ENCODE measurements around the gene CD84.
"Not testable (repeated sequence)": the region's sequence is repeated elsewhere in the genome, so short reads cannot be mapped to it uniquely, and the experiment has no call there.

CD84 gene

DNA sequence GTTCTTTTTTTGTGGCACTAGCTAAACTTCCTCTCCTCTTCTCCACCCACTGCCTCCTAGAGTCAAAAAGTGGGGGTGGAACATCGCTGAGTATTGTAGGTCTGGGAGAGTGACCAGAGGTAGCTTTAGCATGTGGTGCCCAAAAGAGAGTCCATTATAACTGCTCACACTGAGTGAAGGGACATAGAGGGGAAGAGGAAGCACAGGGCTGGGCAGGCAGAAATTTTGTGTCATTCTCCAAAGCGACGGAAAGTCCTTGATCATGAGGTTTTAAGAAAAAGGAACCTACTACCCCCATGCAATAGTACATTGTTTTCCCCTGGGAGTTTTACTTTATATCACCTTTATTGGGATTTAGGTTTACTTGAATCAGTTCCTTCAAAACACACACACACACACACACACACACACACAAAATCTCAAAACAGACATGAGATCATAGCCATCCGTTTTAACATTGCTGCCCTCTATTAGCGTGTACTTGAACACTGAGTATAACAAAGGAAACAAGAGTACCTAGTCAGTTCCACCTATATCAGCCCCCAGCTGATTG is 4.1 kb downstream of the CD84 start:
- no peak for DNase-seq (ENCODE audit: low read depth in 1 of 2, low spot score in 1 of 2)

DNA sequence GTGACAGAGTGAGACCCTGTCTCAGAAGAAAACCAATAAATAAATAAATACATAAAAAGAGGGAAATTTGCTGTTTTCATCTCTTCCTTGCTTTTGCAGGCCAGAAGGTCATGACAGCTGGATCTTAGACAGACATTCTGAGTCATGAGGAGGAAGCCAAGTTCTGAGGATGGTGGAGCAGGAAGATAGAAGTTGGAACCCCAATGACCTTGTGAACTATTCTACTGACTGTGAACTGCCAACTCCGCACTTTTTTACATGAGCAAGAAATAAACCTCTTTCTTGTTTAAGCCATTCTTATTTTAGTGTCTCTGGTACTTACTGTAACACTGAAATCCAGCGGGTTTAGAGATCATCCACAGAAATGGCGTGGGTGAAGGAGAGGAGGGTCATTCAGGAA is 8.5 kb downstream of the CD84 start:
- DNase-seq (ENCODE audit: low read depth in 1 of 2, low spot score in 1 of 2): no peak

DNA sequence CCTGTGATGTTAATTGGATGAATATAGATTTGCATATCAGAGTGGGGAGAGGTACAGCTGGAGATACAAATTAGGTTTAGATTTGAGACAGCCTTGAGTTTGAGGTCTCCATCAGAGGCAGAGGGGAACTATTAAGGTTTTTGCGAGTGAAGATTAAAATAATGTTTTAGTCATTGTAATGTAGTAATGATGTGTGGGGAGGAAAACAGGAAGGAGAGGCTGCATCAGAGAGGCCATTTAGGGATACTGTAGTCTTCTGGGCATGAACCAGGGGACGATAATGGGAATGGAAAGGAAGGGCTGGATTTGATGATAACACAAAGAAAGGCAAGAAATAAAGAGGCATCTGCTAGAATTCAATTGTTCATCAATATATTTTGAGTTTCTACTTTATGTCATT is 9.5 kb downstream of the CD84 start:
- no peak for DNase-seq (ENCODE audit: low read depth in 1 of 2, low spot score in 1 of 2)

DNA sequence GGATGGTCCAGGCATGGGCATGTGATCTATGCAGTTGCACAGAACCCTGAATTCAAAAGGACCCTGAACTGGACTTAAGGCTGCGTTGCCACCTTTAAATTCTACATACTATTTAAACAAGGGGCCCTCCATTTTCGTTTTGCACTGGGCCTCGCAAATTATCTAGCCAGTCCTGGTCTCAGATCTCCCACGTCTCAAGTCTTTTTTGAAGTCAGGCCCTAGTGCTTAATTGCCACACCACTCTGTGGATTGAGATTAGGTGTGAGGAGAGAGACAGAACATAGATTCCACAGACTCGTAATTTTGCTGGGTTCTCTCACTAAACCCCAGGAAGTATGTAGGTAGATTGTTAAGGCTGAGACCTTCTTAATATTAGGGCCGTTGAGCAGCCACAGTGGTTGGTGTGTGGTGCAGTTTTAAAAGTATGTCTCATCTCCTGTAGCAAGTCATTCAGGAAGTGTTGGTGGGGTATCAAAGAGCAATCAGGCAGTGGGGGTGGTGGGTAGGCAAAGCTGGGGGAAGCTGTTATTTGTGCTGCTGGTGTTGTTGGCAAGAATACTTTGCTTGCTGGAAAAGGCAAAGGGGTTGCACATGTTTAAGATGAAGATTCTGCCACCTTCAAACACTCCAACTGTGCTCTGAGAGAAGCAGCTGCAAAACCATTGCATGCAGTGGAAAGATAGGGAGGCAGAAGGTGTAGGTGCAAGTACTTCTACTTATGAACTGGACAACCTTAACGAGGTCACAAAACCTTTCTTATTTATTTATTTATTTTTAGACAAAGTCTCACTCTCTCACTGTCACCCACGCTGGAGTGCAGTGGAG is 11.2 kb downstream of the CD84 start:
- DNase-seq (ENCODE audit: low read depth in 1 of 2, low spot score in 1 of 2): peak; percentile 30 to 37

DNA sequence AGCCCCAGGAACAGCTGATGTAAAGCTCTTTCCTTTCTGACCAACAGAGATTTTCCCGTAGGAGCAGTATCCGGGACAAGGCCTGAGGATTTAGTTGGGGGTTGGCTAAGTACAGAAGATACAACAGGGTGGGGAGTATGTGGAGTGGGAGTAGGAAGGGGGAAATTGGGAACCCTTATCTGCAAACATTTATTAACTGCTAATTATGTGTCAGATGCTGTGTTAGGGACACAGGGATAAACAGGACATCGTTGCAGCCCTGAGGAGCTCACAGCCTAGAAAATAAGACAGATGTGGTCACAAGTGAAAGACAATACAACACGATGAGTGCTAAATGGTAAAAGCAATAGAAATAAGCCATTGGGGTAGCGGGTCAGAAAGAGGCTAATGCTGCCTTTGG is 12.0 kb downstream of the CD84 start:
- no peak for DNase-seq (ENCODE audit: low read depth in 1 of 2, low spot score in 1 of 2)

DNA sequence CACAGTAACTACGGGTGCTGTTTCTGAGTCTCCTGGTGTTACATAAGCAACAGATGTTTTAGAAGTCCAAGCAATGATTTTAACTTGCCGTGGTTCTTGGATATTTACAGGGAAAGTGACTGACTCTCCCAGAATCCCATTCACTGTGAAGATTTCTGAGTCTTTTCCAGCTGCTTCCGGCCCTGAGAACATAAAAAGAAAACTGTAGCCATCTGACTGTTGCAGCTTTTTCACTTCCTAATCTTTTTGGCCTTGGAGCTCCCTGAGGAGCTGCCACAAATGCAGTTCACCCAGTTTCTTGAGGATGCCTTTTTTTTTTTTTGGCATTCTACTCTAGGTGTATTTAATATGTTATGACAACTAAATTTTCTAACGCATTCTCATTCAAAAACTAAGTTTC is 13.7 kb downstream of the CD84 start:
- DNase-seq (ENCODE audit: low read depth in 1 of 2, low spot score in 1 of 2): no peak

DNA sequence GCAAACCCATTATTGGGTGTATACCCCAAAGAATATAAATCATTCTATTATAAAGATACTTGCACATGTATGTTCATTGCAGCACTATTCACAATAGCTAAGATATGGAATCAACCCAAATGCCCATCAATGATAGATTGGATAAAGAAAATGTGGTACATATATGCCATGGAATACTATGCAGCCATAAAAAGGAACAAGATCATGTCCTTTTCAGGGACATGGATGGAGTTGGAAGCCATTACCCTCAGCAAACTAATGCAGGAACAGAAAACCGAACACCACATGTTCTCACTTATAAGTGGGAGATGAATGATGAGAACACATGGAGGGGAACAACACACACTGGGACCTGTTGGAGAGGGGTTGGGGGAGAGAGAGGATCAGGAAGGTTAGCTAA is 16.1 kb downstream of the CD84 start:
- not testable (repeated sequence) for DNase-seq (ENCODE audit: low read depth in 1 of 2, low spot score in 1 of 2)

DNA sequence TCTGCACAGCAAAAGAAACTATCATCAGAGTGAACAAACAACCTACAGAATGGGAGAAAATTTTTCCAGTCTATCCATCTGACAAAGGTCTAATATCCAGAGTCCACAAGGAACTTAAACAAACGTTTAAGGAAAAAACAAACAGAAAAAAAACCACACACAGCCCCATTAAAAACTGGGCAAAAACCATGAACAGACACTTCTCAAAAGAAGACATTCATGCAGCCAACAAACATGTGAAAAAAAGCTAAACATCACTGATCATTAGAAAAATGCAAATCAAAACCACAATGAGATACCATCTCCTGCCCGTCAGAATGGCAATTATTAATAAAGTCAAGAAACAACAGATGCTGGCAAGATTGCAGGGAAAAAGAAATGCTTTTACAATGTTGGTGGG is 16.6 kb downstream of the CD84 start:
- DNase-seq (ENCODE audit: low read depth in 1 of 2, low spot score in 1 of 2): not testable (repeated sequence)

DNA sequence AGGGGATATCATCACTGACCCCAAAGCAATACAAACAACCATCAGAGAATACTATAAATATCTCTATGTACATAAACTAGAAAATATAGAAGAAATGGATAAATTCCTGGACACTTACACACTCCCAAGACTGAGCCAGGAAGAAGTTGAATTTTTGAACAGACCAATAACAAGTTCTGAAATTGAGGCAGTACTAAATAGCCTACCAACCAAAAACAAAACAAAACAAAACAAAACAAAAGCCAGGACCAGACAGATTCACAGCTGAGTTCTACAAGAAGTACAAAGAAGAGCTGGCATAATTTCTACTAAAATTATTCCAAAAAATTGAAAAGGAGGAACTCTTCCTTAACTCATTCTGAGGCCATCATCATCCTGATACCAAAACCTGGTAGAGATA is 18.5 kb downstream of the CD84 start:
- no peak for DNase-seq (ENCODE audit: low read depth in 1 of 2, low spot score in 1 of 2)

DNA sequence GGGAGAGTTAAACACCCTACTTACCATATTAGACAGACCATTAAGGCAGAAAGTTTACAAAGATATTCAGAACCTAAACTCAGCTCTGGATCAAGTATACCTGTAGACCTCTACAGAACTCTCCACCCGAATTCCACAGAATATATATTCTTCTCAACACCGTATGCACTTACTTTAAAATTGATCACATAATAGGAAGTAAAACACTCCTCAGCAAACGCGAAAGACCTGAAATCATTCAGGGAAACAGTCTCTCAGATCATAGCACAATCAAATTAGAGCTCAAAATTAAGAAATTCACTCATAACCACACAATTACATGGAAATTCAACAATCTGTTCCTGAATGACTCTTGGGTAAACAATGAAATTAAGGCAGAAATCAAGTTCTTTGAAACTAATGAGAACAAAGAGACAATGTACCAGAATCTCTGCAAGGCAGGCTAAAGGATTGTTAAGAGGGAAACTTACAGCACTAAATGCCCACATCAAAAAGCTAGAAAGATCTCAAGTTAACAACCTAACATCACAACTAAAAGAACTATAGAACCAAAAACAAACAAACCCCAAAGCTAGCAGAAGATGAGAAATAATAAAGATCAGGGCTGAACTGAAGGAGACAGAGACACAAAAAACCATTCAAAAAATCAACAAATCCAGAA is 19.1 kb downstream of the CD84 start:
- no peak for DNase-seq (ENCODE audit: low read depth in 1 of 2, low spot score in 1 of 2)

DNA sequence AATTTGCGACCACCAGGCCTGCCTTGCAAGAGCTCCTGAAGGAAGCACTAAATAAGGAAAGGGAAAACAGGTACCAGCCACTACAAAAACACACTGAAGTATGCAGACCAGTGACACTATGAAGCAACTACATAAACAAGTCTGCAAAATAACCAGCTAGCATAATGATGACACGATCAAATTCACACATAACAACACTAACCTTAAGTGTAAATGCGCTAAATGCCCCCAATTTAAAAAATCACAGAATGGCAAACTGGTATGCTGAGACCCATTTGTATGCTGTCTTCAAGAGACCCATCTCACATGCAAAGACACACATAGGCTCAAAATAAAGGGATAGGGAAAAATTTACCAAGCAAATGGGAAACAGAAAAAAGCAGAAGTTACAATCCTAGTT is 19.9 kb downstream of the CD84 start:
- DNase-seq (ENCODE audit: low read depth in 1 of 2, low spot score in 1 of 2): not testable (repeated sequence)

DNA sequence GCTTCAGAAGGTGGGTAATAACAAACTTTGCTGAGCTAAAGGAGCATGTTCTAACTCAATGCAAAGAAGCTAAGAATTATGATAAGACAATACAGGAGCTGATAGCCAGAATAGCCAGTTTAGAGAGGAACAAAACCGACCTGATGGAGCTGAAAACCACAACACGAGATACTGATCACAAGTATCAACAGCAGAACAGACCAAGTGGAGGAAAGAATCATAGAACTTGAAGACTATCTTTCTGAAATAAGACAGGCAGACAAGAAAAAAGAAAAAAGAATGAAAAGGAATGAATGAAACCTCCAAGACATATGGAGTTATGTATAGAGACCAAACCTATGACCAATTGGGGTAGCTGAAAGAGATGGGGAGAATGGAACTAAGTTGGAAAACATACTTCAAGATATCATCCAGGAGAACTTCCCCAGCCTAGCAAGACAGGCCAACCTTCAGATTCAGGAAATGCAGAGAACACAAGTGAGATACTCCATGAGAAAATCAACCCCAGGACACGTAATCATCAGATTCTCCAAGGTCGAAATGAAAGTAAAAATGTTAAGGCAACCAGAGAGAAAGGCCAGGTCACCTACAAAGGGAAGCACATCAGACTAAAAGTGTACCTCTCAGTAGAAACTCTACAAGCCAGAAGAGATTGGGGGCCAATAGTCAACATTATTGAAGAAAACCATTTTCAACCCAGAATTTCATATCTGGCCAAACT is 20.5 kb downstream of the CD84 start:
- no peak for DNase-seq (ENCODE audit: low read depth in 1 of 2, low spot score in 1 of 2)

DNA sequence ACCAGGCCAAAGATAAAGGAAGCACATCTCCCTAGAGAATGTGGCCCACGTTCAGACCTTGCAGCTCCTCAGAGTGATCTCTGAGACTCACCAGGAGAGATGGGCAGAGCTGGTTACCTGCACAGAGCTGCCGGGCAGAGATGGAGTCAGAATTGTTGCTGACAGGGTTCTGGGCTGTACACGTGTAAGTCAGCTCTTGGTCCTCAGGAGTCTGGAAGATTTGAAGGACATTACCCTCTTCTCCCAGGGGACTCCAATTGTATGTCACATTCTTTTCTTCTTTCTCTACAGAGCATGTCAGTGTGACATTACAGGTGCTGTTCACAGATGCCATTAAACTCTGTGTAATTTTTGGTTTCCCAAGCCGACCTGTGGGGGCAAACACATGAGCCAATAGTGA is 25.5 kb downstream of the CD84 start:
- no peak for DNase-seq (ENCODE audit: low read depth in 1 of 2, low spot score in 1 of 2)

DNA sequence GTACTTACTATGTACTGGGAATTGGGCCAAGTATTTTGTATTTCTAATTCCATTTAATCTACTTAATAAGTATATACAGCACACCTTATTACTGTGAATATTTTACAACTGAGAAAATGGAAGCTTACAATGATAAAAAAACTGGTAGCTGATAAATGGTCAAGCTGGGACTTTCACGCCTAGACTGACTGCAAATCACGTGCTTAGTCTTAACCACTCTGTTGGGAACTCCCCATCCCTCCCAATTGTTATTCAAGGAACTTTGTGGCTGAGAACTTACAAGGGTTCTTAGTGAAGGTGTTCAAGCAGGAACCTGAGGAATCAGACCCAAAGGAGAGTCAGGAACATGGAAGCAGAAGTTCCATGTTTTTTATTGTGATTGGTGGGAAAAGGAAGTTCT is 26.9 kb downstream of the CD84 start:
- no peak for DNase-seq (ENCODE audit: low read depth in 1 of 2, low spot score in 1 of 2)

DNA sequence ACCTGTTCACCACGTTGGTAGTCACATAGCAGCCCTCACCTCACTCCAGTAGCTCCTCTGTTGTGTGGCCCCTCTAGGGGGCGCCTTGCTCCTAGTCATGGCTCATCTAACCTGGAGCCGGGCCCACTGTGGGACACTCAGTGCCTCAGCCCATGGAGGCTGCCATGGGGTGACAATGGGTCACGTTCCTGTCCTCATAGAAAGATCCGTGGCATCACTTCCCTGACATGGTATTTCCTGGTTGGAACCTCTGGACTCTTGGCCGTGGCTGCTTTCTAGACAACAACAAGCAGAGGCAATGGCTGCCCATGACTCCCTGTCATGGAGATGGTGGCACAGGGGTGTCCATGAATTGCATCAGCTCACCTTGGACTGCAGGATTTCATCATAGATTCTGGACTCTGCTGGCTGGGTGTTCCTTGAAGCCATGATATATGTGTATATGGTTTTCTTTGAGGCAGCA is 28.7 kb downstream of the CD84 start:
- peak; percentile 24 to 45 for DNase-seq (ENCODE audit: low read depth in 1 of 2, low spot score in 1 of 2)

DNA sequence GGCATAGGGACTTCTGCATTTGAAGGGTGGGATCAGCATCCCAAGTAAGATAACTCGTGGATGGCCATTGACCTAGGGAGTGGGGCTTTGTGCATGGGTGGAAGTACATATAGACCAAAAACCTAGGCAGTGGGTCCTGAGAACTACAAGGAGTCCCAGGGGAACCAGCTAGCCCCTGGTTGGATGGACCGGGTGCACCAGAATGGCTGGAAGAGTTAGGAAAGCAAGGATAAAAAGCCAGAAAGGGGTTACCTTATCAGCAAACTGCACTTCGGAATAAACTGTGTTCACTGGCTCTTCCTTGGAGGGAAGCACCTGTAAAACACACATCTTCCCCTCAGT is 29.7 kb downstream of the CD84 start:
- DNase-seq (ENCODE audit: low read depth in 1 of 2, low spot score in 1 of 2): no peak

DNA sequence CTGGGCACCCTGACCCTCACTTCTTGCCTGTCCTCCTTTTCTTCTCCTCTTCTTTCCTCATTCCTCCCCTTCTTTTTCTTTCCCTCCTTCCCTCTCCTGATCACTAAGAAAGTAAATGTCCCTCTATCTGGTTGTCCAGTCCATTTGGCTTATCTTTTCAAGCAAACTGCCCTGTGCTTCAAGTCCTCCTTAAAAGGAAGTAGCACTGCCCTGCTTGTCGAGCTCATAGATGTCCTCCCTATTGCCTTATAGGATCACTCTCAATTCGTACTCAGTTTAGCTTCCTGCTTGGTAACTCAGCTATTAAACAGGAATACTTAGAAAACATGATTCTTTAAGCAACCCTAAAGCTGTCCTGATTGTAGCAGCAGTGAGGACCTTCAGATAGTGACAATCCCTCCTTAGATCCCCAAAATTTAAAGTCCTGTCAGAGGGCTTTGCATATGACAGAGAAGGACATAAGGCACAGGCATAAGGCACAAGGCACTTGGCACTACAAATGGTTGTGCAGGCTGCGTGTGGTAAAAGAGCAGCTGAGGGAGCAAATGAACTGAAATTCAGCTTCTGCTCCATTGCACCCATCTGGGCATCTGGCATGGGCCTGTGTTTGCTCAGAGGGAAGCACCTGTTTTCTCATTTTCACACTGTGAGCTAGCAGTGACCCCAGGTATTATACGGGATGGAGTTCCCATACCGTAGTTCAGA is 30.2 kb downstream of the CD84 start:
- DNase-seq (ENCODE audit: low read depth in 1 of 2, low spot score in 1 of 2): no peak

DNA sequence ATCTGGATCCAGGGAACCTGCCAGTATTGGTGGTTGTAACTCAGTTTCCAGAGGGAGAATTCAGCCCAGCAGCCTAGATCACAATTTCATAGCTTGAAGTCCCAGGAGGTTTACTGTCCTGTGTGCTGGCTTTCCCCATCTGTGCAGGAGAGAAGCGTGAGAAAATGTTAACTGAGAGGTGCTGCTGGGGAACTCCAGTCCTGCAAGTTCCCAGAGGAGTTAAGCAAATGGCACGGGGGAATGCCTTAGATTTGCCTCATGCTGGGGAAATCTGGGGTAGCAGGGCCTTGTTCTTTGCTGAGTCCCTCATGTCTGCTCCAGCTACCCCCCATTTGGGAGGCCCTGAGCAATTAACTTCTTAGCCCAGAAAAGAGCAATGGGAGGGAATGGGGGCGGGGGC is 31.1 kb downstream of the CD84 start:
- no peak for DNase-seq (ENCODE audit: low read depth in 1 of 2, low spot score in 1 of 2)

DNA sequence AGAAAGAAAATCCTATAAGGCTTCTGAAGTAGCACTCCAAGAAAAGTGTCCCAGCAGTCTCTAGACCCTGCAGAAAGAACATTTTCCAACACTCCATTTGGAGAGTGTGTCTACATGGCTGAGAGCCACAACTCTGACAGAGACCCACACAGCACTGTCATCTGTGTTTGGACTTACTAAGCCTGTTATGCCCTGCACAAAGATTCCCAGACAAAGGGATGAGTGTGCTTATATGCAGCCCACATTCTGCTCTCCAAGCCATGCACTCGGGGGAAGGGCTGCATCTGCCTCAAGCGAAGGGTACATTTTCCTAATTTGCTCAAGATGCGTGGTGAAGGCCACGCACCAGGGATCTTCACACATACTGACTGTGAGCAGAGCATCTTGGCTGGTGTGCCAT is 31.9 kb downstream of the CD84 start:
- DNase-seq (ENCODE audit: low read depth in 1 of 2, low spot score in 1 of 2): no peak

DNA sequence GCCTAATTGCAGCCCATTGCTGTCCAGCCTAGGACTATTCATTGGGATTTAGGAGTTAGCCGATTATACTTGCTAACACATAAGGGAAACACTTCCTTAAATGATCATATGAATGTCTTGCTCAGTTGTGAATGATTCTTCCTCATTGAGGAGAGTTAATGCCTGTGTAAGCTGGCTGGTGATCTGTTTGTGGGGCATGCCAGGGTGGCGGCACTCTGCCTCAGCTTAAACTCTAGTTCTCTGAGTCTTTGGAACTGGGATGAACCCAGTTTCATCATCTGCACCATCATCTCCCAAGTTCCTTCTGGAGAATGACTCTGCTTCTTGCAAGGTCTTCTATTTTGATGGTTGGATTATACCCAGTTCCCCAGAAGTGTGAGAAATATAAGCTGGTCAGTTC is 32.4 kb downstream of the CD84 start:
- DNase-seq (ENCODE audit: low read depth in 1 of 2, low spot score in 1 of 2): no peak

DNA sequence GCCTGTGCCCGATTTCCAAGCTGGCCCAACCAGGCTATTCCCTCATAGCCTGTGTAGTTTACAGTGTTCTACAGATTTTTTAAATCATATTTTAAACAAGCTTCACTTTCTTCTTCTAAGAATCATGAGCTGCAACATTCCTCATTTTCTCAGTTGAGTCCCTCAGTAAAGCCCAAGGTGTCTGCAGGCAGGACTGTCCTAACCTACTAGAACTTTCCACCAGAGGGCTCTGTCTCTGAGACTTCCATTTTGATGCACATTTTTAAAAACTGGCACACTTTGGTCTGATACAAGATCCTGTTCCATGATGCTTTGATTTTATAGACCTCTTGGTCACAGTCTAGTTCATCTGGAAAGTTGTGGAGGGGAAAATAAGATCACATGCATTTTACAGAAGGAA is 34.6 kb downstream of the CD84 start:
- DNase-seq (ENCODE audit: low read depth in 1 of 2, low spot score in 1 of 2): no peak
